ENCODE results near the gene RMI2. TPM values are rescaled to one million over a fixed set of nuclear protein-coding genes. Genes with fewer than 3 reads are reported as not detected.

Gene RMI2
- total and polyA plus RNA-seq, 9 of the 15 experiments (the other 6 are each of a cell fraction or from before 2014, with no cell fraction given): 8.0 to 43.4 (median 32.5) TPM

GRCh38 chr16:11374255-11374654 lies 29.0 kb downstream of the RMI2 start (continued):
- TF ChIP-seq, protein P1, sequence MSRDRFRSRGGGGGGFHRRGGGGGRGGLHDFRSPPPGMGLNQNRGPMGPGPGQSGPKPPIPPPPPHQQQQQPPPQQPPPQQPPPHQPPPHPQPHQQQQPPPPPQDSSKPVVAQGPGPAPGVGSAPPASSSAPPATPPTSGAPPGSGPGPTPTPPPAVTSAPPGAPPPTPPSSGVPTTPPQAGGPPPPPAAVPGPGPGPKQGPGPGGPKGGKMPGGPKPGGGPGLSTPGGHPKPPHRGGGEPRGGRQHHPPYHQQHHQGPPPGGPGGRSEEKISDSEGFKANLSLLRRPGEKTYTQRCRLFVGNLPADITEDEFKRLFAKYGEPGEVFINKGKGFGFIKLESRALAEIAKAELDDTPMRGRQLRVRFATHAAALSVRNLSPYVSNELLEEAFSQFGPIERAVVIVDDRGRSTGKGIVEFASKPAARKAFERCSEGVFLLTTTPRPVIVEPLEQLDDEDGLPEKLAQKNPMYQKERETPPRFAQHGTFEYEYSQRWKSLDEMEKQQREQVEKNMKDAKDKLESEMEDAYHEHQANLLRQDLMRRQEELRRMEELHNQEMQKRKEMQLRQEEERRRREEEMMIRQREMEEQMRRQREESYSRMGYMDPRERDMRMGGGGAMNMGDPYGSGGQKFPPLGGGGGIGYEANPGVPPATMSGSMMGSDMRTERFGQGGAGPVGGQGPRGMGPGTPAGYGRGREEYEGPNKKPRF (IDR thresholded peaks at IDR 0.05; ENCODE audit: low read depth, low read length): no peak
- TF ChIP-seq RFX1 (IDR thresholded peaks at IDR 0.05): no peak
- TF ChIP-seq, protein P2, sequence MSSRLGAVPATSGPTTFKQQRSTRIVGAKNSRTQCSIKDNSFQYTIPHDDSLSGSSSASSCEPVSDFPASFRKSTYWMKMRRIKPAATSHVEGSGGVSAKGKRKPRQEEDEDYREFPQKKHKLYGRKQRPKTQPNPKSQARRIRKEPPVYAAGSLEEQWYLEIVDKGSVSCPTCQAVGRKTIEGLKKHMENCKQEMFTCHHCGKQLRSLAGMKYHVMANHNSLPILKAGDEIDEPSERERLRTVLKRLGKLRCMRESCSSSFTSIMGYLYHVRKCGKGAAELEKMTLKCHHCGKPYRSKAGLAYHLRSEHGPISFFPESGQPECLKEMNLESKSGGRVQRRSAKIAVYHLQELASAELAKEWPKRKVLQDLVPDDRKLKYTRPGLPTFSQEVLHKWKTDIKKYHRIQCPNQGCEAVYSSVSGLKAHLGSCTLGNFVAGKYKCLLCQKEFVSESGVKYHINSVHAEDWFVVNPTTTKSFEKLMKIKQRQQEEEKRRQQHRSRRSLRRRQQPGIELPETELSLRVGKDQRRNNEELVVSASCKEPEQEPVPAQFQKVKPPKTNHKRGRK (tag; IDR thresholded peaks at IDR 0.05): no peak
- no peak for TF ChIP-seq ZNF511 (CRISPR knock-in tag; IDR thresholded peaks at IDR 0.05)
- no peak for TF ChIP-seq HDAC8 (tag; IDR thresholded peaks at IDR 0.05)
- TF ChIP-seq, protein P3, sequence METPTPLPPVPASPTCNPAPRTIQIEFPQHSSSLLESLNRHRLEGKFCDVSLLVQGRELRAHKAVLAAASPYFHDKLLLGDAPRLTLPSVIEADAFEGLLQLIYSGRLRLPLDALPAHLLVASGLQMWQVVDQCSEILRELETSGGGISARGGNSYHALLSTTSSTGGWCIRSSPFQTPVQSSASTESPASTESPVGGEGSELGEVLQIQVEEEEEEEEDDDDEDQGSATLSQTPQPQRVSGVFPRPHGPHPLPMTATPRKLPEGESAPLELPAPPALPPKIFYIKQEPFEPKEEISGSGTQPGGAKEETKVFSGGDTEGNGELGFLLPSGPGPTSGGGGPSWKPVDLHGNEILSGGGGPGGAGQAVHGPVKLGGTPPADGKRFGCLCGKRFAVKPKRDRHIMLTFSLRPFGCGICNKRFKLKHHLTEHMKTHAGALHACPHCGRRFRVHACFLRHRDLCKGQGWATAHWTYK (CRISPR knock-in tag; IDR thresholded peaks at IDR 0.05): no peak
- TF ChIP-seq PURB (CRISPR knock-in tag; IDR thresholded peaks at IDR 0.05; ENCODE audit: low read depth): no peak
- TF ChIP-seq SMARCE1 (IDR thresholded peaks at IDR 0.05): no peak
- no peak for TF ChIP-seq ZNF699 (CRISPR knock-in tag; IDR thresholded peaks at IDR 0.05; ENCODE audit: insufficient replicate concordance)
- TF ChIP-seq, protein P4, sequence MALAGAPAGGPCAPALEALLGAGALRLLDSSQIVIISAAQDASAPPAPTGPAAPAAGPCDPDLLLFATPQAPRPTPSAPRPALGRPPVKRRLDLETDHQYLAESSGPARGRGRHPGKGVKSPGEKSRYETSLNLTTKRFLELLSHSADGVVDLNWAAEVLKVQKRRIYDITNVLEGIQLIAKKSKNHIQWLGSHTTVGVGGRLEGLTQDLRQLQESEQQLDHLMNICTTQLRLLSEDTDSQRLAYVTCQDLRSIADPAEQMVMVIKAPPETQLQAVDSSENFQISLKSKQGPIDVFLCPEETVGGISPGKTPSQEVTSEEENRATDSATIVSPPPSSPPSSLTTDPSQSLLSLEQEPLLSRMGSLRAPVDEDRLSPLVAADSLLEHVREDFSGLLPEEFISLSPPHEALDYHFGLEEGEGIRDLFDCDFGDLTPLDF (CRISPR knock-in tag; IDR thresholded peaks at IDR 0.05): no peak
- no peak for TF ChIP-seq HSF4 (CRISPR knock-in tag; IDR thresholded peaks at IDR 0.05; ENCODE audit: borderline replicate concordance)
